ENCODE results near the gene PLCE1. TPM values are rescaled to one million over a fixed set of nuclear protein-coding genes. Genes with fewer than 3 reads are reported as not detected.

Gene PLCE1
- total and polyA plus RNA-seq, 2 of the 8 experiments (the other 6 are each of a cell fraction or from before 2014, with no cell fraction given) = 0.05 to 0.06 TPM

- no peaks in the 10 kb centered on the region for H4K20me1 ChIP-seq (replicated peaks in 1 of 2; ENCODE audit: control insufficient read depth in 1 of 2, insufficient read depth in 2 of 2, low read length in 2 of 2)
- peaks cover 0 to 4% (median 0%) of the 10 kb centered on the region in 4 experiments; a peak in 2 of 7 replicates for H3K4me1 ChIP-seq (replicated peaks in 1 of 4; ENCODE audit: control insufficient read depth in 3 of 4, insufficient read depth in 4 of 4, low read length in 3 of 4)
- no peak overlapping the region for H3K4me3 ChIP-seq (ENCODE audit: extremely low read depth in 1 of 4, insufficient read depth in 2 of 4, low read depth in 3 of 4, low read length in 4 of 4)
- H4K5ac ChIP-seq (ENCODE audit: insufficient read length, low read depth, low read length) = no peak overlapping the region
- no peak overlapping the region for H2AFZ ChIP-seq (ENCODE audit: low read length)
- DNase-seq (ENCODE audit: low read depth in 1 of 2, low spot score in 2 of 2) (no peak), FAIRE-seq (no peak)
- no peak overlapping the region for H4K91ac ChIP-seq (replicated peaks; ENCODE audit: insufficient read length, low read length)
- H3K4me2 ChIP-seq (ENCODE audit: insufficient read depth in 1 of 2, low read depth in 2 of 2, low read length in 2 of 2) = no peak overlapping the region
- no peak overlapping the region for H3K23ac ChIP-seq (ENCODE audit: insufficient read length)
- H3K18ac ChIP-seq (ENCODE audit: extremely low read depth, low read length) = no peak overlapping the region
- H3K9ac ChIP-seq (replicated peaks in 1 of 4; ENCODE audit: extremely low read depth in 1 of 4, low read depth in 3 of 4, low read length in 3 of 4) = no peak overlapping the region
- H3K79me1 ChIP-seq (ENCODE audit: low read depth, low read length) = no peaks in the 10 kb centered on the region
- no peaks in the 10 kb centered on the region for H3K79me2 ChIP-seq (ENCODE audit: control insufficient read depth in 1 of 2, insufficient read depth in 2 of 2, low read length in 2 of 2)
- no peak overlapping the region for H4K8ac ChIP-seq (ENCODE audit: extremely low read depth, insufficient read depth, low read length)
- H2BK20ac ChIP-seq (ENCODE audit: low read length) = no peak overlapping the region
- H3K56ac ChIP-seq (replicated peaks; ENCODE audit: insufficient read length, low read depth, low read length) = no peak overlapping the region
- TF ChIP-seq PHF8 (conservative IDR thresholded peaks at IDR 0.05; ENCODE audit: low read depth, low read length) (no peak), SP1 (IDR thresholded peaks at IDR 0.05; ENCODE audit: low read depth, low read length) (no peak), CBX8 (IDR thresholded peaks at IDR 0.05; ENCODE audit: borderline replicate concordance, low read depth, low read length) (no peak), SUZ12 (IDR thresholded peaks at IDR 0.05; ENCODE audit: low read length) (no peak), E2F6 (IDR thresholded peaks at IDR 0.05) (no peak), TBP (IDR thresholded peaks at IDR 0.05; ENCODE audit: low read depth, low read length) (no peak)
- H3K27me3 ChIP-seq (replicated peaks in 1 of 4; ENCODE audit: control insufficient read depth in 3 of 4, extremely low read depth in 1 of 4, insufficient read depth in 3 of 4, low read length in 3 of 4) = no peaks in the 10 kb centered on the region
- ChIA-PET POLR2A (ENCODE audit: partially characterized antibody) (no interaction called here), CTCF (ENCODE audit: partially characterized antibody) (interaction anchor here (0.6 to 0.7 kb wide), 2 partner anchors 9 to 136 kb away, joined by 3 read pairs; no protein-coding TSS in a partner anchor)
- H3K36me3 ChIP-seq (ENCODE audit: control insufficient read depth in 2 of 4, insufficient read depth in 4 of 4, low read length in 3 of 4) = no peaks in the 10 kb centered on the region
- H2BK120ac ChIP-seq (replicated peaks; ENCODE audit: low read depth, low read length) = no peak overlapping the region
- H2BK5ac ChIP-seq (ENCODE audit: low read depth, low read length) = no peak overlapping the region
- no peak overlapping the region for H2BK12ac ChIP-seq (ENCODE audit: low read depth, low read length)
- H3K23me2 ChIP-seq (ENCODE audit: low read depth, low read length) = peaks cover 2% of the 10 kb centered on the region; the same call in 1 of the 2 replicates
- H2BK15ac ChIP-seq (ENCODE audit: low read length) = no peak overlapping the region
- H3K4ac ChIP-seq (replicated peaks; ENCODE audit: insufficient read length, low read depth, low read length) = no peak overlapping the region
- H3K27ac ChIP-seq (ENCODE audit: low read depth, low read length) = no peak overlapping the region
- WGBS, 2 experiments (ENCODE audit: extremely low coverage in 1 of 2, insufficient coverage in 1 of 2, insufficient read length in 1 of 2, insufficient replicate concordance in 2 of 2, low coverage in 1 of 2, low lambda C conversion rate in 2 of 2, missing lambda C conversion rate in 1 of 2) = 92% methylated on average over 2 of the region's 2 CpGs; no CpG with 5 or more reads in 1 of the 2 experiments
- no peak overlapping the region for H3K14ac ChIP-seq (ENCODE audit: insufficient read length)
- H3K9me3 ChIP-seq (ENCODE audit: insufficient read depth in 2 of 2, low read depth in 1 of 2, low read length in 1 of 2) = 0 out of 4 replicates have a peak, but pooled peaks cover 0 to 8% of the 10 kb centered on the region in 2 experiments
- no peak overlapping the region for H2AK5ac ChIP-seq (ENCODE audit: low read depth, low read length)
These were observed 17.6 kb downstream of the PLCE1 start for GRCh38 chr10:94011296-94011695.

Data from H1 (cell line).